Measurements from ENCODE around the gene SLC9A3.

- TF ChIP-seq CTCF (IDR thresholded peaks at IDR 0.05; ENCODE audit: low read depth, low read length) (no peak), EZH2phosphoT487 (IDR thresholded peaks at IDR 0.05; ENCODE audit: low read depth) (no peak)
Observed at GRCh38 chr5:514101-514485, 10.2 kb downstream of the SLC9A3 start.
